ENCODE data around the gene CLEC4M. TPM values are rescaled to one million over a fixed set of nuclear protein-coding genes. Genes with fewer than 3 reads are reported as not detected.

CLEC4M gene
- total and polyA plus RNA-seq, 2 of the 8 experiments (the other 6 are each of a cell fraction or from before 2014, with no cell fraction given) = not detected

DNA sequence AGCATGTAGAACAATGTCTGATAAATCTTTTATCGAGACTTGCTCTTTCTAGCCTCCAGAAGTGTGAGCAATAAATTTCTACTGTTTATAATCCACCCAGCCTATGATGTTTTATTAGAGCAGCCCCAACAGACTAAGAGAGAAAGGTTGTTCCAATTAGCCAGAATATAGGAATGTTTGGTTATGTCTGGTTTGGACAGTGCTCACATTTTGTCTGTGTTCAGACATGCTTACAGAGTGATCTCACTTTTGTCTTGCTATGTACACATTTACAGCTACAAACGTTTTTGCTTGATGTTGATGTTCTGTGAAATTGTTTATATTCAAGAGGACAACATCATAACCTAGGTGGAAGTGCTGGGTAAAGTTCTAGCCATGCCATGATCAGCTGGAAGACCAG lies 48.9 kb downstream of the CLEC4M start (continued):
- TF ChIP-seq ATF2 (IDR thresholded peaks at IDR 0.05; ENCODE audit: low read length) = no peak
- no peak for TF ChIP-seq EGR1 (IDR thresholded peaks at IDR 0.05; ENCODE audit: borderline replicate concordance, low read depth, low read length)
- no peak for TF ChIP-seq NRF1 (IDR thresholded peaks at IDR 0.05; ENCODE audit: low read depth, low read length)
- TF ChIP-seq GABPA (IDR thresholded peaks at IDR 0.05; ENCODE audit: borderline replicate concordance, insufficient read depth, low read length) = no peak
- TF ChIP-seq SAP30 (IDR thresholded peaks at IDR 0.05; ENCODE audit: insufficient read depth, insufficient replicate concordance, low read length) = no peak
- TF ChIP-seq SIRT6 (IDR thresholded peaks at IDR 0.05; ENCODE audit: low read length) = no peak

All from H1 (cell line).